Central memory CD8-positive, alpha-beta T cell (primary cell): ENCODE results near the gene DPM1.
"Not testable (repeated sequence)": the region's sequence is repeated elsewhere in the genome, so short reads cannot be mapped to it uniquely, and the experiment has no call there.

Experiments
- ATAC-seq: fragments of 150-1000 bp; cut with Tn5 transposase; replicated peaks from 2 replicates; pipeline ENCODE4 v1.10.0; 2022; ENCODE audit warnings: mild to moderate bottlenecking, moderate FRiP score, moderate number of reproducible peaks; ENCODE audit not compliant: poor library complexity, severe bottlenecking; ENCODE audit errors: extremely low read depth
- DNase-seq, 2 donors: peaks; one replicate each; pipeline ENCODE4 v3.0.0; 2021; ENCODE audit warnings: low spot score in 2 of 2
- H3K27ac Mint-ChIP-seq: one replicate; pipeline ENCODE4 v1.8.0; 2022; ENCODE audit warnings: low read depth, mild to moderate bottlenecking, moderate library complexity, mixed read lengths
- H3K27me3 Mint-ChIP-seq: one replicate; pipeline ENCODE4 v1.8.0; 2022; ENCODE audit warnings: mixed read lengths
- H3K36me3 Mint-ChIP-seq: one replicate; pipeline ENCODE4 v1.8.0; 2022; ENCODE audit warnings: mild to moderate bottlenecking, moderate library complexity, mixed read lengths; ENCODE audit not compliant: insufficient read depth
- H3K4me1 Mint-ChIP-seq: one replicate; pipeline ENCODE4 v1.8.0; 2022; ENCODE audit warnings: mixed read lengths
- H3K4me3 Mint-ChIP-seq: one replicate; pipeline ENCODE4 v1.8.0; 2022; ENCODE audit warnings: mild to moderate bottlenecking, moderate library complexity, mixed read lengths
- H3K9me3 Mint-ChIP-seq: one replicate; pipeline ENCODE4 v1.8.0; 2022; ENCODE audit warnings: mixed read lengths

Gene DPM1

DNA sequence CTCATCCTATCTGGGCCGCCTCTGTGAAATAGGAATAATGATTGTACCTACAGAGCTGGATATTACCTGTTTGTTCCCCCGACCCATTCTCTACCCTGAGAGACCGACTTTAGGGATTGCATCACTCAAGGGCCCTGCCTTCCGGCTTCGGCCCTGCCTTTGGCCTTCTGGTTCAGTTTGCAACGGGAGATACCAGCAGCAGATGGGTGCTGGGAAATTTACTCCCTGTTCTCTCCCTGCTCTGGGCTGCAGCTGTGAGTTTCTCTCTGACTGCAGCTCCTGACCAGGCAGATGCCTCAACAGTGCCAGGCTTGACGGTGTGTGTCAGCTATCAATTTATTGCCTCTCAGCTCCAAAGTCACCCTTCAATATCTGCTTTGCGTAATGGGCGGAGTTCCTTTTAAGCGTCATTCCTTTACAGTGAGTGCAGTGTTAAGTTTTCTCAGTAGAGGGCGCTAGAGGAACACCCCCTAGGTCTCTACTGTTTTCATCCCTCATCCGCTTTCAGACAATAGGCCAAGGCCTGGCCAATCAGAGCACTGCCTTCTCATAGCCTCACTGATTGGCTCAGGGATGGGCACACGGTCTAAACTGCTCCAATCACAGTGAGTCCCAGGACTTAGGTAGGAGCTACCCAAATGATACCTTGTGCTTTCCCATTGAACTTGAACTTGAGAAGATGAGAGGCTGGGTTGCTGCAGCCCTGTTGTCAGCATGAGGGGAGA lies 34.6 kb upstream of the DPM1 start:
- Mint-ChIP-seq H3K27ac (no peak overlapping the region), H3K36me3 (no peaks in the 10 kb centered on the region), H3K27me3 (peaks cover 10% of the 10 kb centered on the region), H3K4me1 (no peaks in the 10 kb centered on the region), H3K9me3 (no peaks in the 10 kb centered on the region), H3K4me3 (no peak overlapping the region)
- ATAC-seq: peak; percentile 70
- no peak for DNase-seq

DNA sequence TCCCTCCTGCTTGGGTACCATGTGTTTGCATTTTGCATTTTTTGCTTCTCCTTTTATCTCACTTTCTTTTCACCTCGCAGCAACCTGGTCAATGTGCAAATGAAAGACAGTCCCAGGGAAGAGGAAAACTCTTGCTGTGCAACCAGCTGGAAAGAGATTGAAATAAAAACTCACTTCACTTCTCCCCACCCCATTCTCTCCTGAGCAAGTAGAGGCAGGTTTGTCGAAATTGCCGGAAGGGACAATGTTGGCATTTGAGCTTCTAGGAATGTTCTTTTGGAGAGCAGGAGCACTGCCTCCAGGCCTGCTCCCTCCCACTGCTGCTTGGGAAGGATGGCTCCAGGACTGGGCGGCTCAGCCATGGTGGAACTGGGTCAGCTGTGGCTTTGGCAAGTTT lies 34.0 kb upstream of the DPM1 start:
- no peaks in the 10 kb centered on the region for H3K9me3 Mint-ChIP-seq
- no peak overlapping the region for H3K27ac Mint-ChIP-seq
- H3K4me3 Mint-ChIP-seq: no peak overlapping the region
- no peaks in the 10 kb centered on the region for H3K4me1 Mint-ChIP-seq
- peaks cover 14% of the 10 kb centered on the region for H3K27me3 Mint-ChIP-seq
- no peak for ATAC-seq
- DNase-seq: no peak
- no peaks in the 10 kb centered on the region for H3K36me3 Mint-ChIP-seq

DNA sequence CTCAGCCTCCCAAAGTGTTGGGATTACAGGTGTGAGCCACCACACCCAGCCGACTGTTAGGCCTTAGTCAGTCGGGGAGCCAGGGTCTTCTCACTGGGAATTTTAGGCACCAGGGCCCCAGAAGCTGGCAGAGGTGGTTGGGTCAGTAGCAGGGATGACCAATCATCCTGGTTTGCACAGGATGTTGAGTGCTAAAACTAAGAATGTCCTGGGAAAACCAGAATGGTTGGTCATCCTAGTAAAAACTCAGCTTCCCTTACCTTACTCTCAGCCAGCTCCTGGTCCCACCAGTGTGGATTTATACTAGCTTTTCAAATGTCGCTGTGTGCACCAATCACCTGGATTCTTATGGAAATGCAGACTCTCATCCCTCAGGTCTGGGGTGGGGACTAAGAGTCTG lies 32.7 kb upstream of the DPM1 start:
- H3K27ac Mint-ChIP-seq: no peak overlapping the region
- no peak overlapping the region for H3K4me3 Mint-ChIP-seq
- no peaks in the 10 kb centered on the region for H3K4me1 Mint-ChIP-seq
- no peaks in the 10 kb centered on the region for H3K36me3 Mint-ChIP-seq
- no peaks in the 10 kb centered on the region for H3K9me3 Mint-ChIP-seq
- no peak for ATAC-seq
- no peak for DNase-seq
- H3K27me3 Mint-ChIP-seq: peaks cover 17% of the 10 kb centered on the region

DNA sequence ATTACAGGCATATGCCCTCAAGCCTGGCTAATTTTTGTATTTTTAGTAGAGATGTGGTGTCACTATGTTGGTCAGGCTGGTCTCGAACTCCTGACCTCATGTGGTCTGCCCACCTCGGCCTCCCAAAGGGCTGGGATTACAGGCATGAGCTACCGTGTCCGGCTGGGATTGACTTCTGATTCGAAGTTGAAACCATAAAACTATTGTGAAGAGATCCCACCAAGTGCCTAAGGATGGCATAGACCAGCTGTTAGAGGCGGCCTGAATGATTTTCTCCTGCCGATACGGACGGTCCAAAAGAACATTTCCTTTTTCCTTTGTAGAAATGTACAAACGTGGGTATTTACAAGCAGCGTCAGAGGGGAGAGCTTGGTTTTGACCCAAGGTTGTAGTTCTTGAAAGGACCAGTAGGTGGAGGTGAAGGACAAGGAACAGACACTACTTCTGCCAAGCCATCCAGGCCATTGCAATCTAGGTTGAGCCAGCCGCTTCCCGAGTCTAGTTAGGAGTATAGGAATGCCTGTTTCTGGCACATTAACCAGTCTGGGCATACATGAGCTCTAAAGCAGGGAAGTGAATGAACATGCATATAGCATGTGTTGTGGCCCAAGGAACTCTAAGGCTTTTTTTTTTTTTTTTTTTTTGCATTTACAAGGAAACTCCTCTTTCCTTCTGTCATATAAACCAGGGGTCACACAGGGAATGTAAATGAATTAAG lies 29.3 kb upstream of the DPM1 start:
- H3K4me3 Mint-ChIP-seq: no peak overlapping the region
- DNase-seq: peak; percentile 43 to 57
- peak; percentile 73 for ATAC-seq
- peaks cover 47% of the 10 kb centered on the region for H3K27me3 Mint-ChIP-seq
- H3K4me1 Mint-ChIP-seq: no peaks in the 10 kb centered on the region
- H3K27ac Mint-ChIP-seq: no peak overlapping the region
- no peaks in the 10 kb centered on the region for H3K9me3 Mint-ChIP-seq
- no peaks in the 10 kb centered on the region for H3K36me3 Mint-ChIP-seq

DNA sequence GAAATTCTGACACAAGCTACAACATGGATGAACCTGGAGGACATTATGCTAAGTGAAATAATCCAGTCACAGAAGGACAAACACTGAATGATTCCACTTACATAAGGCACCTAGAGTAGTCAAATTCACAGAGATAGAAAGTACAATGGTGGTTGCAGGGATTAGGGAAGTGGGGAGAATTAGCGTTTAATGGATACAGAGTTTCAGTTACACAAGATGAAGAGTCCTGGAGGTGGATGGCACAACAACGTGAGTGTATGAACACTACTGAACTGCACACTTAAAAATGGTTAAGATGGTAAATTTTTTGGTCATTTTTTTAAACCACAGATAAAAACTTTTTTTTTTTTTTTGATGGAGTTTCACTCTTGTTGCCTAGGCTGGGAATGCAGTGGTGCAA lies 25.0 kb upstream of the DPM1 start:
- no peaks in the 10 kb centered on the region for H3K36me3 Mint-ChIP-seq
- H3K4me3 Mint-ChIP-seq: no peak overlapping the region
- H3K27ac Mint-ChIP-seq: no peak overlapping the region
- ATAC-seq (no peak), DNase-seq (no peak)
- H3K27me3 Mint-ChIP-seq: peaks cover 77% of the 10 kb centered on the region
- no peaks in the 10 kb centered on the region for H3K9me3 Mint-ChIP-seq
- H3K4me1 Mint-ChIP-seq: no peaks in the 10 kb centered on the region

DNA sequence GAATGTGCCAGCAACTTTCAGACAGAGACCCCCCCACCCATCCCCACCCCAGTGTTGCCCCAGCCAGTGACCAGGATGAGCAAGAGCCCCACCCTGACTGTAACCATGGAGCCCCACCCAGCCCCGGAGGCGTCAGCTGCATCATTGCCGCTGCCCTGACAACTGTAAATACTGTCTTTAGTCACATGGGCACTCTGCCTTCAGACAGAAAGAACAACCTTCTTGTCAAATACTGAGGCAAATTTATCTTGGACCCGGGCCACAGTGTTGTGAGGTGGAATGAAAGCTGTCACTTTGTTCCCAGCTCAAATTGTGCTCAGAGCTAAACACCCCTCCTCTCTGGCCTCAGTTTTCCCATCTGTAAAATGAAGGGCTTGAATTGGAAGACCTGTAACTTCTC lies 24.0 kb upstream of the DPM1 start:
- H3K27me3 Mint-ChIP-seq: peaks cover 77% of the 10 kb centered on the region
- DNase-seq: no peak
- no peak overlapping the region for H3K27ac Mint-ChIP-seq

DNA sequence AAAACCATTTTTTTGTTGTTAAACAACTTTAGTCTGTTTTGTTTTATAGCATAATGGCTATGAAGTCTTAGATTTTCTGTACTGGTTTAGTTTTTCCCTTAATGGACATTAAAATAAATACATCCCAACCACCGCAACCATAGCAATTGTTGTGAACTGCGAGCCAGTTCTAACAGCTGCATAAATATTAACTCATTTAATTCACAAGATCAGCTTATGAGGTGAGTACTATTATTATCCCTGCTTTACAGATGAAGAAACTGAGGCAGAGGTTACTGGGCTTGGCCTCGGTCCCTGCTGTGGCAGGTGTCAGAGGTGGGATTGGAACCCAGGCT lies 23.3 kb upstream of the DPM1 start:
- Mint-ChIP-seq H3K27me3 (peaks cover 77% of the 10 kb centered on the region), H3K4me1 (no peaks in the 10 kb centered on the region), H3K27ac (no peak overlapping the region), H3K4me3 (no peak overlapping the region), H3K9me3 (no peaks in the 10 kb centered on the region), H3K36me3 (no peaks in the 10 kb centered on the region)
- DNase-seq (no peak), ATAC-seq (no peak)

More for the DNA sequence above, 24.0 kb upstream of the DPM1 start:
- H3K4me1 Mint-ChIP-seq: no peaks in the 10 kb centered on the region
- H3K36me3 Mint-ChIP-seq: no peaks in the 10 kb centered on the region
- H3K4me3 Mint-ChIP-seq: no peak overlapping the region
- no peaks in the 10 kb centered on the region for H3K9me3 Mint-ChIP-seq
- no peak for ATAC-seq

DNA sequence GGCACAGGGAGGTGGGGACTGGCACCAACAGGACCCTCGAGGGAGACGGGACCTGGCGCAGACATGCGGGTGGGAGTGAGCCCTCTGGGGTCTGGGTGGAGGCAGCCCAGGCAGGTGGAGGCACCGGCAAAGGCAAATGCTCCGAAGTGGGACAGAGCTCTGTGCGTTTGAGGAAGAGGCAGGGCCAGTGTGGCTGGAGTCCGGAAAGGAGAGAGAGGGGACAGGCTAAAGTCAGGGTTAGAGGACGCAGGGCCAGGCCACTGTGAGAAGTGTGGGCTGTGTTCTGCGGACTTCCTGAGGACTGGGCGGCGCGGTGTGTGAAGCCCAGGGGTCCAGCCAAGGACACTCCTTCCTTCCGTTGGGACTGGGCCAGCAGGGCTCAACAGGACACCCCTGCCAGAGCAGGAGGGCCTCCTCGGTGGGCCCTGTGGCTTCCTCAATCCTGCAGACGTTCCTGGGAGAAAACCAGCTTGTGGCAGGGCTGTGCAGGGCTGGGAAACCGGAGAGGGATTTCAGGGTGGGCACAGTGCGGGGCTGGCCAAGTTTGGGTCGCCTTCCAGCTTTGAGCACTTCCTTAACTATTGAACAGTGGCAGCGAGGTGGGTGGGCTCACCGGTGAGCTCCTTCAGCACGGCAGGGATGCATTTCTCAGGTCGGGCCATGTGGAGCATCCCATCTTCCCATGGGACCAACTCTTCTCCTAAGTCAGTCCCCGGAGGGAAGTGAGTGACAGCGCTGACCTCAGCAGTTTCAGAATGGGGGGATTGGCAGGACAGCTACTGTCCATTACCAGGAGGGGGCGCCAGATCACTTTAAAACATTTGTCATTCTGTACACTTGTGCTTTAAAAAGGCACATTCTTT lies 22.8 kb upstream of the DPM1 start:
- no peak overlapping the region for H3K4me3 Mint-ChIP-seq

DNA sequence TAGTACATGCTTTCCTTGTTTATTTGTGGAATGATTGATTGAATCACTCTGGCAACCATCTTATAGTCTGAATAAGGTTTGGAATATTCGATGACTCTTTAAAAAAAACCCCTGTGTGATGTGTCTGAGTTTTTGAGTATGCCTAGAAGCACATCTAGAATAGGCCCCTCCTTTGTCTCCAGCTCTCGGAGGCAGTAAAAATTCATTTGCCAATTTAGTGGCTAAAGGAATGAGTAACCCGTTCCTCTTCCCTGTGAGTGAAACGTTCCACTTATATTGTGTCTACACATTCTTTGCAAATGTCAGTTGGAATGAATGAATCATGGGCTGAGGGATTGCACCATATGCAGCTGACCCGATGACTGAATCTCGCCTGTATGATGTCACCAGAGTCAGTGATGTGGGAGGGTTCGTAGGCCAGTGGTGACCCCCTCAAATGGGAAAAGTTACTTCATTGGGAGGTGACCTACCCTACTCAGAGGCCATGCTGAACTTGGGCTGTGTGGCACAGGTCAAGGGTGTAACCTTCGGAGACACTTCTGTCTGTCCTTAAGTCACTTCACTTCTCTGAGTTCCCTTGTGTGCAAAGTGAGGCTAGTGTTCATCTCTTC lies 21.8 kb upstream of the DPM1 start:
- Mint-ChIP-seq H3K4me3 (no peak overlapping the region), H3K36me3 (no peaks in the 10 kb centered on the region), H3K27ac (no peak overlapping the region), H3K27me3 (peaks cover 81% of the 10 kb centered on the region), H3K9me3 (no peaks in the 10 kb centered on the region), H3K4me1 (no peaks in the 10 kb centered on the region)
- ATAC-seq: no peak
- DNase-seq: no peak

More for the DNA sequence above, 22.8 kb upstream of the DPM1 start:
- Mint-ChIP-seq H3K27ac (no peak overlapping the region), H3K27me3 (peaks cover 77% of the 10 kb centered on the region), H3K4me1 (no peaks in the 10 kb centered on the region), H3K36me3 (no peaks in the 10 kb centered on the region), H3K9me3 (no peaks in the 10 kb centered on the region)
- DNase-seq (peak; percentile 41 to 63), ATAC-seq (peak; percentile 56)

DNA sequence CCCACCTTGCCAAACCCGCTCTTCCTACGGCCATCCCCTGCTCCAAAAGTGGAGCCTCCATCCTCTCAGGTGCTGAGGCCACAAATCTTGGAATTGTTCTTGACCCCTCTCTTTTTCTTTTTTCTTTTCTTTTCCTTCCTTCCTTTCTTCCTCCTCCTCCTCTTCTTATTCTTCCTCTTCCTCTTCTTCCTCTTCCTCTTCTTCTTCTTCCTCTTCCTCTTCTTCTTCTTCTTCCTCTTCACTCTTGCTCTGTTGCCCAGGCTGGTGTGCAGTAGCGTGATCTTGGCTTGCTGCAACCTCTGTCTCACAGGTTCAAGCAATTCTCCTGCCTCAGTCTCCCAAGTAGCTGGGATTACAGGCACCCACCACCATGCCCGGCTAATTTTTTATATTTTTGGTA lies 20.2 kb upstream of the DPM1 start:
- not testable (repeated sequence) for ATAC-seq, H3K36me3 Mint-ChIP-seq, H3K9me3 Mint-ChIP-seq

DNA sequence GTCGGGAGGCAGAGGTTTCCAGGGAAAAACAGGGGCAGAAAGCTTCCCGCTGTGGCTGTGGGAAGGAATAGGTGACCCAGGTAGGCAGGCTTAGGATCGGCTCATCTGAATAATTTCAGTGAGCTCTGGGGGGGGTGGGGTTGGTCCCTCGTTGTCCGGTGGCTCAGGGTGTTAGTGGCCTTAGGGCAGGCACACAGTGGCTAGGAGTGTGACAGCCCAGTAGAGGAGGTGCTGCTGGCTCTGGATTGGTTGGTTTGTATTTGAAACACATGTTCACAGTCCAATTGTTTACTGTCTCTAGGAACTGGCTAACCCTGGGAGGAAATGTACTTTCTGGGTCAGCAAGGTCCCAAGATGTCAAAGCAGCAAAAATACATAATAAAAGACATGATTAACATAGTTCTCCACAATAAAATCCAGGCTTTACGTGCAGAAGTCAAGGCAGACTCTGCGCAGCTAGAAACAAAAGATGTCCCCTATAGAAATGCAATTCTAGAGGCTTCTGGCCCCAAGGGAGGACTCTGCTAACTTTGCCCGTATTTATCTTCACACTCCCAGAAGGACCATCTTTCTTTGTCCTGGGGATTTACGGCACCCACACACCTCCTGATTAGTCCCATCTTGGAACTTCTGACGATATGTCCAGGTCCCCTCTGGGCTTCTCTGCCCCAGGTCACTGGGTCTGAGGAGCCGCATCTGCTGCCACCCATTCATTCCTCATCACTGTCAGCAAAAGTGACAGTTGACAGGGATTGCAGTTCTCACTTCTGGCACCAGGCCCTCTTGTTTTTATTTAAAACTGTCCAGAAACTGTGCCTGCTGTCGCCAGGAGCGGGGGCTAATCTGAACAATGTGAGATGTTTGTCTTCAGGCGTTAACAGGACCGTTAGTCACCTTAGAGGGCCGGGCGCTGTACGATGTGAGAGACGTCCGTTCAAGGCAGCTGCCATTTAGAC lies 19.0 kb upstream of the DPM1 start:
- no peaks in the 10 kb centered on the region for H3K36me3 Mint-ChIP-seq
- H3K4me1 Mint-ChIP-seq: no peaks in the 10 kb centered on the region
- H3K9me3 Mint-ChIP-seq: no peaks in the 10 kb centered on the region
- H3K27ac Mint-ChIP-seq: no peak overlapping the region
- peaks cover 61% of the 10 kb centered on the region for H3K27me3 Mint-ChIP-seq
- H3K4me3 Mint-ChIP-seq: no peak overlapping the region
- ATAC-seq (no peak), DNase-seq (no peak)

More for the DNA sequence above, 20.2 kb upstream of the DPM1 start:
- not testable (repeated sequence) for H3K4me3 Mint-ChIP-seq, H3K4me1 Mint-ChIP-seq, DNase-seq, H3K27ac Mint-ChIP-seq
- H3K27me3 Mint-ChIP-seq: peaks cover 73% of the 10 kb centered on the region
